ENCODE results near the gene ASCL1. TPM values are rescaled to one million over a fixed set of nuclear protein-coding genes. Genes with fewer than 3 reads are reported as not detected.

Gene ASCL1
- total and polyA plus RNA-seq, 4 donors, result not detected

- intact Hi-C loops (cut with DNase I), result no loop called here
- 47 to 61% methylated on average over 2 of the region's 2 CpGs for WGBS, 2 donors
Measured at GRCh38 chr12:102990419-102990818, 32.9 kb downstream of the ASCL1 start.

GRCh38 chr12:102992297-102992696, 34.8 kb downstream of the ASCL1 start:
- H3K36me3 ChIP-seq (ENCODE audit: control insufficient read depth in 1 of 2, insufficient read depth in 2 of 2, low read length in 1 of 2), result no peaks in the 10 kb centered on the region
- no peaks in the 10 kb centered on the region for H3K9me3 ChIP-seq (ENCODE audit: control insufficient read depth, low read length)
- intact Hi-C loops (cut with DNase I), result no loop called here
- DNase-seq (no peak), ATAC-seq (ENCODE audit: low FRiP score) (no peak)
- H3K27ac ChIP-seq (ENCODE audit: low read depth in 1 of 2, low read length in 2 of 2), result no peak overlapping the region
- H3K4me1 ChIP-seq (ENCODE audit: control insufficient read depth in 1 of 2, insufficient read depth in 2 of 2, low read length in 2 of 2), result no peaks in the 10 kb centered on the region
- H3K4me3 ChIP-seq (ENCODE audit: low read length in 2 of 2), result no peak overlapping the region
- 38 to 45% methylated on average over 5 of the region's 5 CpGs for WGBS, 2 donors
- no peaks in the 10 kb centered on the region for H3K27me3 ChIP-seq (ENCODE audit: control insufficient read depth in 1 of 2, insufficient read depth in 2 of 2, low read length in 1 of 2)

More at GRCh38 chr12:102990419-102990818, 32.9 kb downstream of the ASCL1 start:
- DNase-seq, result no peak
- H3K27ac ChIP-seq (ENCODE audit: low read depth in 1 of 2, low read length in 2 of 2), result no peak overlapping the region
- H3K9me3 ChIP-seq (ENCODE audit: control insufficient read depth, low read length), result no peaks in the 10 kb centered on the region
- no peaks in the 10 kb centered on the region for H3K36me3 ChIP-seq (ENCODE audit: control insufficient read depth in 1 of 2, insufficient read depth in 2 of 2, low read length in 1 of 2)
- no peaks in the 10 kb centered on the region for H3K27me3 ChIP-seq (ENCODE audit: control insufficient read depth in 1 of 2, insufficient read depth in 2 of 2, low read length in 1 of 2)
- no peak overlapping the region for H3K4me3 ChIP-seq (ENCODE audit: low read length in 2 of 2)
- no peaks in the 10 kb centered on the region for H3K4me1 ChIP-seq (ENCODE audit: control insufficient read depth in 1 of 2, insufficient read depth in 2 of 2, low read length in 2 of 2)
- no peak for ATAC-seq (ENCODE audit: low FRiP score)

- 78 to 88% methylated on average over 4 of the region's 4 CpGs for WGBS, 2 donors
- H3K36me3 ChIP-seq (ENCODE audit: control insufficient read depth in 1 of 2, insufficient read depth in 2 of 2, low read length in 1 of 2), result no peaks in the 10 kb centered on the region
- H3K4me1 ChIP-seq (ENCODE audit: control insufficient read depth in 1 of 2, insufficient read depth in 2 of 2, low read length in 2 of 2), result no peaks in the 10 kb centered on the region
- no peak overlapping the region for H3K27ac ChIP-seq (ENCODE audit: low read depth in 1 of 2, low read length in 2 of 2)
- DNase-seq, result no peak
- intact Hi-C loops (cut with DNase I), result no loop called here
- no peak for ATAC-seq (ENCODE audit: low FRiP score)
- no peak overlapping the region for H3K4me3 ChIP-seq (ENCODE audit: low read length in 2 of 2)
- no peaks in the 10 kb centered on the region for H3K9me3 ChIP-seq (ENCODE audit: control insufficient read depth, low read length)
- H3K27me3 ChIP-seq (ENCODE audit: control insufficient read depth in 1 of 2, insufficient read depth in 2 of 2, low read length in 1 of 2), result no peaks in the 10 kb centered on the region
Measured at GRCh38 chr12:102992720-102993119, 35.2 kb downstream of the ASCL1 start.

- no peak overlapping the region for H3K27ac ChIP-seq (ENCODE audit: low read depth in 1 of 2, low read length in 2 of 2)
- no peak for DNase-seq
- H3K9me3 ChIP-seq (ENCODE audit: control insufficient read depth, low read length), result no peaks in the 10 kb centered on the region
- intact Hi-C loops (cut with DNase I), result no loop called here
- H3K27me3 ChIP-seq (ENCODE audit: control insufficient read depth in 1 of 2, insufficient read depth in 2 of 2, low read length in 1 of 2), result no peaks in the 10 kb centered on the region
- H3K36me3 ChIP-seq (ENCODE audit: control insufficient read depth in 1 of 2, insufficient read depth in 2 of 2, low read length in 1 of 2), result no peaks in the 10 kb centered on the region
- H3K4me3 ChIP-seq (ENCODE audit: low read length in 2 of 2), result no peak overlapping the region
- WGBS, 2 donors, result 54 to 71% methylated on average over 1 of the region's 1 CpG
- H3K4me1 ChIP-seq (ENCODE audit: control insufficient read depth in 1 of 2, insufficient read depth in 2 of 2, low read length in 2 of 2), result no peaks in the 10 kb centered on the region
- no peak for ATAC-seq (ENCODE audit: low FRiP score)
Measured at GRCh38 chr12:102993537-102993936, 36.1 kb downstream of the ASCL1 start.

- Histone ChIP-seq H3K4me1 (ENCODE audit: control insufficient read depth in 1 of 2, insufficient read depth in 2 of 2, low read length in 2 of 2) (no peaks in the 10 kb centered on the region), H3K9me3 (ENCODE audit: control insufficient read depth, low read length) (no peaks in the 10 kb centered on the region), H3K36me3 (ENCODE audit: control insufficient read depth in 1 of 2, insufficient read depth in 2 of 2, low read length in 1 of 2) (no peaks in the 10 kb centered on the region), H3K4me3 (ENCODE audit: low read length in 2 of 2) (no peak overlapping the region), H3K27me3 (ENCODE audit: control insufficient read depth in 1 of 2, insufficient read depth in 2 of 2, low read length in 1 of 2) (no peaks in the 10 kb centered on the region), H3K27ac (ENCODE audit: low read depth in 1 of 2, low read length in 2 of 2) (no peak overlapping the region)
- no peak for ATAC-seq (ENCODE audit: low FRiP score)
- 70 to 79% methylated on average over 1 of the region's 1 CpG for WGBS, 2 donors
- intact Hi-C loops (cut with DNase I), result no loop called here
- no peak for DNase-seq
Measured at GRCh38 chr12:102995372-102995771, 37.9 kb downstream of the ASCL1 start.

Other genes starting within 250 kb of the ASCL1 start
- not detected for gene PAH, start 40.4 kb upstream of the ASCL1 start, total RNA-seq
- not detected for gene PAH, start 40.4 kb upstream of the ASCL1 start, polyA plus RNA-seq

All from aorta (tissue), 5 donors.